GM18868 (cell line): ENCODE data around the gene TESPA1.

ENCODE experiments used
- ATAC-seq: cut with Tn5 transposase; IDR thresholded peaks from one replicate; pipeline ENCODE4 v1.9.1; 2021; ENCODE audit warnings: mild to moderate bottlenecking, moderate library complexity; ENCODE audit not compliant: unreplicated experiment

TESPA1 gene, protein sequence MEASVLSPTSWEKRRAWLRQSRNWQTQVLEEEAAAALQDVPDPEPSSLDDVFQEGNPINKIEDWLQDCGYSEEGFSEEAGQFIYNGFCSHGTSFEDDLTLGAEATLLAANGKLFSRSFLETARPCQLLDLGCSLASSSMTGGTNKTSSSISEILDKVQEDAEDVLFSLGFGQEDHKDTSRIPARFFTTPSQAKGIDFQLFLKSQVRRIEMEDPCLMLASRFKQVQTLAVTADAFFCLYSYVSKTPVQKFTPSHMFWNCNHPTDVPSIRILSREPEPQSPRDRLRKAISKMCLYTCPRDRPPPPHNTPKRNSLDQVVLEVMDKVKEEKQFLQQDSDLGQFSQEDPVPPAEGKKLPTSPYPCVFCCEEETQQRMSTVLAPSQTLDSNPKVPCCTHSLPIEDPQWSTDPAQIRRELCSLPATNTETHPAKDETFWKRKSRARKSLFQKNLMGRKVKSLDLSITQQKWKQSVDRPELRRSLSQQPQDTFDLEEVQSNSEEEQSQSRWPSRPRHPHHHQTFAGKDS

DNA sequence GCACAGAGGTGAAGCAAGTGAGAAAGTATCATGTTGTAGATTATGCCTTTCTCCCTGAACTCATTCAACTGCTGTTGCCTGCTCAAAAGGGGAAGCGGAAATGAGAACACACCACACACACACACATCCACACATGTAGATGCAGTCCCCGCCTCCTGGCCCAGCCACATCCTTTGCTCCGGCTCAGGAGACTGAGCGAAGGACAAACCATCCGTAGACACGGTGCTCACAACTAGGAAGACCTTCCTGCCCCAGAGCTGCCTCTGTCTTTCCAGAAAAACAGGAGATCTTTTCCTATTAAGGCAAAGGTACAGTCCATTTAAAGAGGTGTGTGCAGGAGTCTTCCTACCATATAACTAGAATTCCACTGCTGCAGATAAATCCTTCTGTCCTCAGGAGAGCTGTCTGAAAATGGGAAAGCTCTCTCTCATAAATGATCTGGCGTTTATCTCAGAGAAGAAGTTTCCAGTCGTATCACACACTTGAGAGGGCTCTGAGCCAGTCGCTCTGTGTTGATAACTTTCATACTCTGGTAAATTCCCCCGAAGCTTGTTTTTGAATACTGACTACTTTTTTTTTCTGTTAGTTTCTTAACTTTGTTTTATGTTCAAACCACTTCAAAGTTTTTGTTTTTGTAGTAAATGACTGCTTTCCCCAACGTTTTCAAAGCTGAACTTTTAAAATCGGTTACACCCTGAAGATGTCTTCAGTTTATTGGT lies at the start of gene TESPA1:
TESPA1 (minus strand) TSS at position 105 of the 719 bp plus-strand sequence. CDS start 10,200 bp downstream, outside the sequence.
- peak; percentile 96 for ATAC-seq

GRCh38 chr12:55034218-55034617 lies 49.7 kb upstream of the TESPA1 start:
- no peak for ATAC-seq

- no peak for ATAC-seq
Measured at GRCh38 chr12:55025508-55025907, 40.9 kb upstream of the TESPA1 start.

- no peak for ATAC-seq
Measured at GRCh38 chr12:55024575-55024974, 40.0 kb upstream of the TESPA1 start.

GRCh38 chr12:55019784-55020183 lies 35.2 kb upstream of the TESPA1 start, which contains the start of gene NEUROD4:
NEUROD4 (plus strand) TSS chr12:55019974; CDS start chr12:55026440, 6,466 bp downstream.
- no peak for ATAC-seq

DNA sequence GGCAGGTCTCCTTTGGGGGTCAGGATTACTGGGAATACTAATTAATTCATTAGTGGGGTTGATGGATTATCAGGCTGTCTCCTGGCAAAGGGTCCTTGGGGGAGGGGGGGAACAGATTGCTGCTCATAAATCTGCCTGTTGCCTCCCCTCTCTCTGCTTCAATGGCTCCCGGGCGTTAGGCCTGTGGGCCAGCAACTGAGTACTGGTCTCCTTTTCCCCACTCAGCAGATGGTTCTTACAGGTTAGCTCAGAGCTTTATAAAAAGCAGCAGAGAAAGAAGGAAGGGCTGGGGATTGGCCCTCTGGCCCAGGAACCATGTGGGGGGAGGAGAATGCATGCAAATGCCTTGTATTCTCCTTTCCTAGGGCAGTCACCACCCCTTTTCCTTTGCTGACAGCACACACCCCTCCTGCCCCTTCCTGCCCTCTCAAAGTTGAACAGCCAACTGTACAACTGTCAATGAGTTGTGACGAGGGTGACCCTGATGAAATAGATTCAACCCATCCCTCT lies 32.9 kb upstream of the TESPA1 start:
- no peak for ATAC-seq

GRCh38 chr12:55008944-55009585 lies 24.5 kb upstream of the TESPA1 start:
- ATAC-seq, result no peak

- no peak for ATAC-seq
Measured at GRCh38 chr12:55002355-55002754, 17.8 kb upstream of the TESPA1 start.

GRCh38 chr12:55001198-55001868 lies 16.8 kb upstream of the TESPA1 start:
- peak; percentile 48 for ATAC-seq

- ATAC-seq, result no peak
Measured at GRCh38 chr12:54998958-54999510, 14.5 kb upstream of the TESPA1 start.

DNA sequence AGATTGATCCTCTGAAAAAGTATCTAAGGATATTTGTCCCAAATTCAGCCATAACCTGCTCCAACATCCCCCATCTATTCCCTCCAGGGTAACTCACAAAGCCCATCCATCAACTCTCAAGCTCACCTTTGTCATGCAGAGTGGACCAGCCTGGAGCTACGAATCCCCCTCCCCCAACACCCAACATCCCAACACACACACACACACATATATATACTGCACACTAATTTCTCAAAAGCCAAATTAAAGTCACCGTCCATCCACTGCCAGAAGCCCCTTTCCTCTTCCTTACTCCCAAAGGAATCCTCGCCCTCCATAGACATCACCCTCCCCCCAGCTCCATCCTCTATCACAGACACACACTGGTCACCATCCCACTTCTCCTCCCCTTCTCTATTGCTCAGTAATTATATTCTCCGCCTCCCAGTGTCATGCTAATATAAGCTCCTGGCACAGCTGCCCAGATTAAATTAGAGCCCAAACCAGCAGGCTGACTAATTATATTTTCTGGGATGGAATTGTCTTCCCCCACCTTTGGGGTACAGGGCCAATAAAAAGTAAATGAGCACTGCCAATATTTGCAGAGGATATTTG lies 13.5 kb upstream of the TESPA1 start:
- ATAC-seq, result no peak

DNA sequence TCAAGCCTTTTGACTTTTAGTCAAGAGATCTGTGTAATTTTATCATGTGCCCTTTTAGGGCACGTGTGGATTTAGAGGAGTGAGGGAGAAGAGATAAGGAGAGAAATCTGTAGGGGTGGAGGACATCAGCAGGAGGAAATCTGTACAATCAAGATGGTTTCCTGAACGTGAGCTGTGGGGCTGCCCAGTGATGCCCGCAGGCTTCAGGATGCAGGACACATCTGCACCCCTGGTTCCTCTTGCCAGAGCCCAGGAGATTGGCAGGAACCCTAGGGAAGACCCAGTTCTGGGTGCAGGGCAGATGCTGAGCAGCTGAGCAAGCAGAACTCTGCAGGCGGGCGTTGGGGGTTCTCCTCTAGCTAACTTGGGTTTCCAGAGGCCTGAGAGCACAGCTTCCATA lies 11.6 kb upstream of the TESPA1 start:
- ATAC-seq, result no peak

- ATAC-seq, result peak; percentile 45
Measured at GRCh38 chr12:54993181-54993835, 8.7 kb upstream of the TESPA1 start.

GRCh38 chr12:54991991-54992375 lies 7.4 kb upstream of the TESPA1 start:
- peak; percentile 66 for ATAC-seq

DNA sequence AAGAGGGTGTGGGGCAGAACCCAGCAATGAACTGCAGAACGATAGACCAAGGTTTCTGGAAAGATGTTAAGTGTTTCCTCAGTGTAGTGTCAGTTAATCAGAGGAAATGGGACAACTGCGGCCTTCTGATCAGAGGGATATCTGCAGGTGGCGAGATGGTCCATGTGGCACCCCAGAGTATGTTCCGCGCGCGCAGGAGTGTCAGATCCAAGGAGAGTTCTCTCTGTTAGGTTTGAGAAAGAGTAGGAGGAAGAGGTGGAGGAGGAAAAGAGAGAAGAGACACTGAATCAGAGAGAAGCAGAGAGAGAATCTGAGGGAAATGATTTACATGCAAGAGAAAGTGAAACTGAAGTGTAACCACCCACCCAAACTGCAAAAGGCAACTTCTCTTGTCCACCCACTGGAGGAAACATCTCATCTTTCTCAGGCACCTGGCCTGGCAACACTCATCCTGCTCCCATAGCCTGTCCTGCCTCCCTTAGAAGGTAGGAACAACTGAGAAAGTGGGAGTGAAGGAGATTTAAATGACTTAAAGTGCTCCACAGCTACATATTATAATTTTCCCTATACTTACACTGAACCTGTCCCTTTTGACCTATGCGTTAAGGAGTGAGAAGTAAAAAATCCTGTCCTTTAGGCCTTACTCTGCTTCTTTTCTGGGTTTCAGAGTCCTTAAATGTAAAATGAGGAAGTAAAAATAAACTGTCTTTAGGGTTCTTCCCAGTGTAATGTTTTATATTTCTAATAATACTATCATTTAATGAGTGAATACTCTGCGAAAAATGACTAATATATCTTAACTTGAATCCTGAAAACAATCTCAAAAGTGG lies 6.8 kb upstream of the TESPA1 start:
- peak; percentile 71 for ATAC-seq

- no peak for ATAC-seq
Measured at GRCh38 chr12:54989829-54990228, 5.3 kb upstream of the TESPA1 start.

DNA sequence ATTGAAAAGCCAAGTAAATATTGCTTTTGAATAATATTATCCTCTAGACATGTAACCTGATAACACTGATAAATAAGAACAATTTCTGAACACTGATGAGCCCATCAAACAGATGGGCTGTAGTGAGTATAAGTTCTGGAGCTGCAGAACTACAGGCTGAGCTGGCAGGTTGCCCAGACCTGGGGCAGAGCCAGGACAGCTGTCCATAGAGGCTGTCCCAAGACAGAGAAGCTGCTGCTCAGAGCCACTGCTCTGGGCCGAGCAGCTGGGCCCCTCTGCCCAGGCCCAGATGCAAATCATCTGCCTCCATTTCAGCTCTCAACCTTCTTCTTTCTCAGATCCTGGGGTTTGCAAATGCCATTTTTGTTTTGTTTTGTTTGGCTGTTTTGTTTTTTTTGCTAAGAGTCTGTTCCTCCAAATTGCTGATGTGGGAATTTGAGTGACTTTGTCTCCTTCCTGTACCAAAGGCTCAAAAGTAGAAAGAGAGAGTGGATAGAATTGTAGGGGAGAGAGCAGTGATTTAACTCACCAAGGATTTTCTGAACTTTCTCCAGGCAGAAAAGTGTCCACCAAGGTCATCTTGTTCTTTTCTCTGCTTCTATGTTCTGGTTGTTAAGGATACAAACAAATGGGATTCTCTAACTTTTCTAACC lies 4.0 kb upstream of the TESPA1 start:
- ATAC-seq, result no peak
